SHP77 (cell line): ENCODE results near the gene GRIN3B.
A peak's percentile ranks its signal among the peaks of the same experiment; 100 is the strongest.

Experiments used
- DNase-seq, 2 experiments: peaks; one replicate each; lab custom pipeline; 2025; lab: John Stamatoyannopoulos, UW

The GRIN3B gene

DNA sequence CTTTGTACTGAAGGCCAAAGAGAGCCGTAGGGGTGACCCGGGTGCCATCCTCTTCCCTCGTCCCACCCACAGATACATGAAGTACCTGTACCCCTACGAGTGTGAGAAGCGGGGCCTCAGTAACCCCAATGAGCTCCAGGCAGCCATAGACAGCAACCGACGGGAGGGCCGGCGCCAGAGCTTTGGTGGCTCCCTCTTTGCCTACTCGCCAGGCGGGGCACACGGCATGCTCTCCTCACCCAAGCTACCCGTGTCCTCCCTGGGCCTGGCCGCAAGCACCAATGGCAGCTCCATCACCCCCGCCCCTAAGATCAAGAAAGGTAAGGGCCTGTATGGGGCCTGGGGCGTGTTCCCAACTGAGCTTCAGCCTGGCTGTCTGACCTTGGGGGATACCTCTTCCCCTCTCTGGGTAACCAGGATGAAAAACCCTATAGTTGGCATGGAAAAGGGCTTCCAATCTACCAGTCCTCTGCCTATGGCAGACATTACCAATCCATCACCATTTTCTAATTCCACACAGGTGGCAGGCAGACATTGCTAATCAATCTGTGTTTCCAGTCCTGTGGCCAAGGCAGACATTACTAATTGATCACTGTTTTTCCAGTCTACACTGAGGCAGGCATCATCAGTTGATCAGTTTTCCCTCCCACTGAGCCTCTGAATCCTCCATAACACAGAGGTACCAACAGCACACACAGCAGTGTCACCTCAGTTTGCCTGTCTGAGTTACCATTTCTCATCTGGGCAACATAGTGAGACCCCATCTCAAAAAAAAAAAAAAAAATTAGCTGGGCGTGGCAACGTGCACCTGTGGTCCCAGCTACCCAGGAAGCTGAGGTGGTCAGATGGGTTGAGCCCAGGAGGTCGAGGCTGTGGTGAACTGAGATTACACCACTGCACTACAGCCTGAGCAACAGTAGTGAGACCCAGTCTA is 35.2 kb upstream of the GRIN3B start:
- DNase-seq, result no peak

DNA sequence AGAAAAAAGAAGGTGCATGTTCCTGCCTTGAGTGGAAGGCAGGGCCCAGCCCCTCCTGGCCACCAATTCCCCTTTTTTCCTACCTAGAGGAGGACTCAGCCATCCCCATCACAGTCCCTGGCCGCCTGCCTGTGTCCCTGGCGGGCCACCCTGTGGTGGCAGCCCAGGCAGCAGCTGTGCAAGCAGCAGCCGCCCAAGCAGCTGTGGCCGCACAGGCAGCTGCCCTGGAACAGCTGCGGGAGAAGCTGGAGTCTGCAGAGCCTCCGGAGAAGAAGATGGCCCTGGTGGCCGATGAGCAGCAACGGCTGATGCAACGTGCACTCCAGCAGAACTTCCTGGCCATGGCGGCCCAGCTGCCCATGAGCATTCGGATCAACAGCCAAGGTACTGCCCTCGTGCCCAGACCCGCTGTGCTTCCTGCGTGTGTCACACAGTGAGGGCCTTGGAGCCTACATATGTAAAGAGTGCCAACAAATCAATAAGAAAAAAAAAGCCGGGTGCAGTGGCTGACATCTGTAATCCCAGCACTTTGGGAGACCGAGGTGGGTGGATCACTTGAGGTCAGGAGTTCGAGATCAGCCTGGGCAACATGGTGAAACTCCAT is 33.6 kb upstream of the GRIN3B start:
- peak in 1 of 2 experiments; percentile 31 for DNase-seq

DNA sequence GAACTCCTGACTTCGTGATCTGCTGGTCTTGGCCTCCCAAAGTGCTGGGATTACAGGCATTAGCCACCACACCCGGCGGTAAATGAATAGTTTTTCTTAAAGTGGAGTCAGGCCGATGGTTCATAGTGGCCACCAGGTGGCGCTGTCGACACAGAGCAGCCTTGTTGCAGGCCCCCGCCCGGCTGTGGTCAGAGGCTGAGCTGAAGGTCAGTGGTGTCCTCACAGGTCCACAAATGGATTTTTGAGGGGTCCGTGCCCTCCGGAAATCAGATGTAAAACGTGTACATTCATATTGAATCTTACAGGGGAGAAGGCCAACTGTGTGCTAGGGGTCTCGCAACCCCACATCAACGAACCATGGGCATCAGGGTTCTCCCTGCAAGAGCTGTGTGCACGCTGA is 29.5 kb upstream of the GRIN3B start:
- DNase-seq, result no peak

DNA sequence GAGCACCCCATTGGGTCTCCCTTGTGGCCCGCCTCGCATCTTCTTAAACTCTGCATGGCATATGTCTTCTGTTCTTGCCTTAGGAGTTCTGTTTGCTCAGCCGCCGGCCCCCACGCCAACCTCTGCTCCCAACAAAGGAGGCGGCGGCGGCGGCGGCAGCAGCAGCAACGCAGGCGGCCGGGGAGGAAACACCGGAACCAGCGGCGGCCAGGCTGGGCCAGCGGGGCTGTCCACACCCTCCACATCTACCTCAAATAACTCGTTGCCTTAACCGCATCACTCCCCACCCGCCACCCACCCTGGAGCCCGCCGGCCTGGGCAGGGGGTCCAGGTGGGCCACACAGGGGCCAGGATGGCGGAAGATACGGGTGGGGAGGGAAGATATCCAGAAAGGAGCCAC is 28.4 kb upstream of the GRIN3B start:
- no peak for DNase-seq

DNA sequence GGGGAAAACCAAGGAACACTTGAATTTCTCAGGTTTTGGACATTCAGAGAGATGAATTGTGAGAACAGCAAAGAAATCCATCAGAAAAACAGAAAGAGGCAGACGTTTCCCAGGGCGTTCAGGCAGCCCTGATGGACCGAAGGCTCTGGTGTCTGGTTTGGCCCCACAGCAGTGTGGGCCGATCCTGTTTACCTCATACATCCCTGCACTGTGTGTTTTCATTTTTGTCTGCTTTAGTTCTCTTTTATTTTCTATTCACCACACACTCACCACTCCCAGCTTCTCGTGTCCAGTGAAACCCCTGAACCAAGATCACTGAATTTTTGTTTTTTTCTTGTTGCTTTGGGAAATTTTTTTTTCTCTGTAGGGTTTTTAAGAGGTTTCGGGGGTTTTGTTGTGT is 27.9 kb upstream of the GRIN3B start:
- no peak for DNase-seq

DNA sequence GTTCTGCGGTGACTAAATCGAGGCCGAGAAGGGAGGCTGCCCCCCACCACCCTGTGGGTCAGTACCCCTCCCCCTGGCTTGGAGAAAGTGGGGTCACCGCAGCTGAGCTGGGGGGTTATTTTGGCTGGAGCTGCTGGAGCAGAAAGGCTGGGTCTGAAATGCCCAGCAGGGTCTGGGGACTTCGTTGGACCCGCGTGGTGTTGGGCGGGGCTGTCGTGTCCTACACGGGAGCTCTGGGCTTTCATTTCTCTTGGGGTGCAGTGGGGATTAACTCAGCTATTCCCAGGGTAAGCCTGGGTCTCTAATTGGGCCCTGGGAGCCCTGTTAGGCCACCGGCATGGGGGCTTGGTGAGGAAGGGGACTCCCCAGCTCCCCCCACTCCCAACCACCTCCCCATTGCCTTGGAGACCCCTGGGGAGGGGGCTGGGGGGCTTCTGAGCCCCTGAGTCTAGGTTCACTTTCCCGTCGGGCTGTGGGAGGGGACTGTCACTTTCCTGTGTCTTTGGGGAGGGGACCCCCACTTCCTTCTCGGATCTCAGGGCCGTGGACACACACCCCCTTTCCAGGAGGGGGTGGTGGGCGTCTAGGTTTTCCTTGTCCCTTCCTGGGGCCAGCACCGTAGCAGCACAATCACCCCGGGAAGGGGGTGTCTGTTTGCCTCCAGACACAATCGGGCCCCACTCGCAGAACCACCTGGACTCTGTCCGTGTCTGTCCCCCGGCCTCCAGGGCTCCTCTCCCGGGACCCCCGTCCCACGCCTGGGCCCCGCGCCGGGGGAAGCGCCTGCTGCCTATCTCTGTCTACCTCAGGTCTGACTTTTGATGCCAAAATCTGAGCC is 26.3 kb upstream of the GRIN3B start:
- DNase-seq, result no peak

DNA sequence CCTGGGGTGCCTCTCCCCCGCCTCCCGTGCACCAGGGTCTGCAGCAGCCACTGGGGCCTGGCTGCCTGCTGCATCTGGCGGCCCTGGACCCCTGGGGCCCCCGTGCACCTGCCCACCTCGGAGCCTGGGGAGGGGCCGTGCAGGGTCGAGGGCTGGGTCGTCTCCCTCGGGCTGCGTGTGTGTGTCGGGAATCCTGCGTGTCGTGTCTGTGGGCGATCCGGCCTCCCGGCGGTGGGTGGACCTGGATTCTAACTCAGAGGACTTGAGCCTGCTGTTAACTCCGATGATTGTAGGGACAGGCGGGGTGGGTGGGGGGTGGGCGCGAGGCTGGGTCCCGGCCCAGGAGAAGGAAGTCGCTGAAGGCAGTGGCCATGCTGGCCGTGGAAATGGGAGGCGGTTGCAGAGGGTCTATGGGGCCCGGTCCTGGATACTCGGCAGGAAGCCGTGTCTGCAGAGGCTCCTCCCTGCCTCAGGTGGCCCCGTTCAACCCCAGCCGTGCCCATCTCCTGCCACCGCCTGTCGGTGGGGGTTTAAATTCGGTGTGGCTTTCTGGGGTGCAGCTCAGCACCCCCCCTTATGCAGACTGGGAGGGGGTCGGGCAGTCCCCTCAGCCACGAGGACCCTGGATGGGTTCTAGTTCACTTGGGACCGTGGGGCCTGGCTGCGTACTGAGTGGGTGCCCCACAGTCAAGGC is 25.5 kb upstream of the GRIN3B start:
- no peak for DNase-seq

DNA sequence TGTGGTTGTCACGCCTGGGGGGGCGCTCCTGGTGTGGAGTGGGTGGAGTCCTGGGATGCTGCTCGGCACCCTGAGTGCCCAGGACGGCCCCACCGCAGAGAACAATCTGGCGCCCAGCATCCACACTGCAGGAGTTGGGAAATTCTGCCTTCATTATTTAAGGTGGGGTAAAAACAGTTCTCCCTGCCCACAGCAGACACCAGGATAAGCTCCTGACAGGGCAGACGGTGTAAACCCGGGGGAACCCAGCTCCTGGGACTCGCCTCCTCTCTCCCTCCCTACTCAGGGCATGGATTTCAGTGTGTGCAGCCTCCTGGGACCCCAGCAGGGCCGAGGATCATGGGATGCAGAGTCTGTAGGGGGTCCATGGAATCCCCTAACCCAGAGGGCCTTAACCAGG is 23.7 kb upstream of the GRIN3B start:
- no peak for DNase-seq

DNA sequence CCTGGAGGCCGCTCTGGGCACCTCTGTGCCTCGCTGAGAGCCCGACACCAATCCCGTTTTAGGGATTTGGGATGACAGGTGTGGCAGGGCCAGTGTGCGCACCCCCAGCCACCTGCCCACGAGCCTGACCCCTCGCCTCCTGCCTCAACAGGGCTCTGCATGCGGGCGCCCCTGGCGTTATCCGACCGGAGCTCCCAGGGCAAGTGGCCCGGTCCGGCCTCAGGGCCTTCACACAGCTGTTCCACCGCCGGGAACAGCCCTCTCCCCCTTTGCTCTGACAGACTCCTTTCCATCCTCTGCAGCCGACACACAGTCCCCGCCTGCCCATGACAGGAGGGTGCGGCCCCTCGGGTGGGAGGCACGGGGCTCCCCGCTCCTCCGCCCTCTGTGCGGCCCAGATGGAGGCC is 23.2 kb upstream of the GRIN3B start:
- no peak for DNase-seq

DNA sequence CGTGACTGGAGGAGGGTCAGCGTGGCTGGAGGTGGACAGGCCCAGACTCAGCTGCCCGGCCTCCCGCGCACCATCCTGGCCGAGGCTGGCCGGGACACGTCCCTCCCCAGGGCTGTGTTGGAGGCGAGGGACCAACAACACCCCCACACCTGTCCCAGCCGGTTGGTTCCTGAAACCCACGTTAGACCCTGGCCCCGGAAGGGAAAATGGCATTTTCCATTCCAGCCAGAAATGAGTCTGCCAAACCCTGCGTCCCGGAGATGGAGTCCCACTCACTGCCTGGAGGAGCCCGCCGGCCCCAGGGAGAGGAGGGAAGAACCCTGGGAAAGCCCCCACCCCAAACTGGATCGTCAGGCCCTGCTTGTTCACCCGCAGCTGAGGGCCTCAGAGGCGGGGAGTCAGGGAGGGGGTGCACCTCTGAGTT is 20.9 kb upstream of the GRIN3B start:
- DNase-seq, result no peak

DNA sequence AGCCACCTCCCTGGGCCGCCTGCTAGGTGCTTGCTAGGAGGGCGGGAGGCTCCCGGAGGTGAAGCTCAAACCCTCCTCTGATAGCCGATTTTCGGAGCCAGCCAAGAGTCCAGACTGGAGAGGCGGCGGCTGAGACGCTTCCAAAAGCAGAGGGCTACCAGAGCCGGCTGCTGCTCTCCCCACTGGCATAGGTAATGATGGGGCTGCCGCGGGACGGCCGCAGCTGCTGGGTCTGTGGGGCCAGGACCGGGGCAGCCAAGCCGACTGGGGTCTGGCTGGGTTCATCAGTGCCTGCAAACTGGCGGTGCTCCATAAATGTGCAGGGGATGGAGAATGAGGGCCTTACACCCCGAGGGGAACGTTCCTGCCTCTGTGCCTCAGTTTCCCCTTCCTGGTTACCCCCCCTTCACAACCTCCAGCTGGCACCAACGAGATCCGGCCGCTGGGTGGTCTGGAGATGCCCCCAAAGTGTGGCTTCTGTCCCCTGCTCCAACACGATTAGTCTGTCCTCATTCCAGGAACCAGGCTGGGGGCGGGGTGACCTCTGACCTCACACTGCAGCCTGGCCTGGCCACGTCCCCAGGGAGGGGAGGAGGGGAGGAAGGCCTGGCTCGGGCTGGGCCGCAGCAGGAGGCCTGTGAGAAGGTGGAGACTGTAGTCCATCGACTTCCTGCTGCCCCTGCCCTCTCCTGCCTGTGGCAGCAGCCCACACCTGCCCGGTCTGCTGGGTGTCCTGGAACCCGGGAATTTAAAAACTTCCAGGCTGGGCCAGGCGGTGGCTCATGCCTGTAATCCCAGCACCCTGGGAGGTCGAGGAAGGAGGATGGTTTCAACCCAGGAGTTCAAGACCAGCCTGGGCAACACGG is 19.9 kb upstream of the GRIN3B start:
- no peak for DNase-seq

DNA sequence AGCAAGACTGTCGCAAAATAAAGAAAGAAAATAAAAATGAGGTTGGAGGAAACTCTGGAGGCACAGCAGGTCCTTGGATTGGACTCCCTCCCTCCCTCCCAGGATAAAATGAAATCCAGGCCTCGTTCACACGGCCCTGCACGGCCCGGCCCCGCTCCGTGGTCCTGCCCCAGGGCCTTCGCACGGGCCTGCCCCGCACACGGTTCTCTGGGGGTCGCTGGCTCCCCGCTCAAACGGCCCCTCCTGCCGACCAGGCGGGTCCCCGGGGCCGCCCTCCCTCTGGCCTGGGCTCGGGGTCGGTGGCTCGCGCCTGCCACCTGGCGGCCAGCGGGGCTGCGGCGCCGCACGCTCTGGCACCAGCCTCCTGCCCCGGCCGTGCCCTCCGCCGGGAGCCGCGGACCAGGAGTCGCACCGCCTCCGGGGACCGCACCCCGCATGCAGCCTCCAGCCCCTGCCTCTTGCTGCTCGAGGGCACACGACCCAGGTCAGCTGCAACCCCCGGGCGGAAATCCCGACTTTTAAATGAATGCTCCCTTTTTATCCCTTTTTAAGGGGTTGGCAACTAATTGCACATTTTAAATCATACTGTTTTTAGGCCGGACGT is 17.6 kb upstream of the GRIN3B start:
- peak in 1 of 2 experiments; percentile 58 for DNase-seq

DNA sequence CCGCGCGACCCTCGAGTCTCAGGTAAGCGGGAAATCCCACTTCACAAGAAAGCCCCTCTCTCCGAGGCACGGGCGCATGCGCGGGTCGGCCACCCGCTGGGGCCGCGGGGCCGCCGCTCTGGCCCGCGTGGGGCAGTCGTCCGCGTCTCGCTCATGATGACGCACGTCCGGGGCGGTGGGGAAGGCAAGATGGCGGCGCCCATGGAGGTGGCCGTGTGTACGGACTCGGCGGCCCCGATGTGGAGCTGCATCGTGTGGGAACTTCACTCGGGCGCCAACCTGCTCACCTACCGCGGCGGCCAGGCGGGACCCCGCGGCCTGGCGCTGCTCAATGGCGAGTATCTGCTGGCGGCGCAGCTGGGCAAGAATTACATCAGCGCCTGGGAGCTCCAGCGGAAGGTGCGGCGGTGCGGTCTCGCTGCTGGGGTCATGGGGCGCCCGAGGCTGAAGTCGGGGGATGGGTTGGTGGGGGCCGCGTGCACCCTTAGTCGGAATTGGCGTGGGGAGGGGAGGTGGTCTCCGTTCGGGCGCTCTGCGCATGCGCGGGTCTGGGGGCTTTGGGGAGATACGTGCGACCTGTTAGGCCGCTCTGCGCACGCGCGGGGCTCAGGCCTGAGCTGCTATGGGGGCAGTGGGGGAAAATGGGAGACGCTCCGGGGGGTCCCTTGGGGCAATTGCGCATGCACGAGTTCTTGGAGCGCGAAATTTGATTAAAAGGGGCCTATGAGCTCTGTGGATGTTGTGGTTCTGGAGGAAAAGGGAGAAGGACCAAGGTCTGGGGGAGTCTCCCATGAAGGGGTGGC is 15.9 kb upstream of the GRIN3B start, which contains the start of gene WDR18:
TSS of gene WDR18 (plus strand) at position 181 of the 803 bp plus-strand sequence. CDS start at position 190, 9 bp downstream.
- DNase-seq, result peak; percentile 88 to 89

DNA sequence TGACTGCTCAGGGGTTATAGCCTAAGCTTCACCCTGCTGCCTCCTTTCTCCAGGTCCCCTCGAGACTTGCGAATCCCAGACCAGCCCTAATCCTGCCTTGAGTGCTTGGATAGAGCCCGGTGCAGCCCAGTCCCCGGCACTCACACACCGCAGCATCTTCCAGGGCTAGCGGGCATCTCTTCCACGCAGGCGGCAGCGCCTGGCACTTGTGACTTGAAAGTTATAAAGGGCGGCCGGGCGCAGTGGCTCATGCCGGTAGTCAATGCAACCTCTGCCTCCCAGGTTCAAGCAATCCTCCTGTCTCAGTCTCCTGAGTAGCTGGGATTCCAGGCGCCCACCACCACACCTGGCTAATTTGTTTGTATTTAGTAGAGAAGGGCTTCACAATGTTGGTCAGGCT is 14.1 kb upstream of the GRIN3B start:
- no peak for DNase-seq

DNA sequence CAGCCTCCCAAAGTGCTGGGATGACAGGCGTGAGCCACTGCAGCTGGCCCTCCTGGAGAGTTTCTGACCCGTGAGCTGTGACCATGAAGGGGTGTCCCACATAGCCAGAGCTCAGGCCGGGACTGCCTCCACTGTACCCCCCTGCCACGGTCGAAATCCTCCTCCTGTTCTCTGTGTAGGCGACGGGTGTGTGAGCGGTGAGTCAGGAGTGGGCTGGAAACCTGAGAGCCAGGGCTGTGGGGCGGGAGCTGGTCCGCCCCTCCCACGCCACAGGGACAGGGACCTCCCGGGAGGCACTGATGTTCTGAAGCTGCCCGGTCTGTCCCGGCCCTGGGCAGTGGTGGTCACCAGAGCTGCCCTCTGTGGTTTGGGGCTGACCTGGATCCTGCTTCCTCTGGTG is 12.1 kb upstream of the GRIN3B start:
- DNase-seq, result no peak

DNA sequence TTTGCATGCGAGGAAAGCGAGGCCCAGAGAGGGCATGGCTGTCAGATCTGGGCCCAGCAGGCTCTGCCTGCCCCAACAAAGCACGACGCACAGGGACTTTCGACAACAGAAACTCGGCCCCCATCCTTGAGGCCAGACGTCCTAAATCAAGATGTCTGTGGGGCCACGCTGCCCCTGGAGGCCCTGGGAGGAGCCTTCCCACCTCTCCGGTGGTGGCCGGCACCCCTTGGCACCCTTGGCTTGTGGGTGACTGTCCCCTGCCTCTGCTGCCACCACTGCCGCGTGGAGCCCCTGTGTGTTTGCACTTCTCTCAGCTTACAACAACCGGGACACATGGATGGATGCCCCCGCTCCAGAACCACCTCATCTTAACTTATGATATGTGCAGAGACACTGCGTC is 11.7 kb upstream of the GRIN3B start:
- no peak for DNase-seq

DNA sequence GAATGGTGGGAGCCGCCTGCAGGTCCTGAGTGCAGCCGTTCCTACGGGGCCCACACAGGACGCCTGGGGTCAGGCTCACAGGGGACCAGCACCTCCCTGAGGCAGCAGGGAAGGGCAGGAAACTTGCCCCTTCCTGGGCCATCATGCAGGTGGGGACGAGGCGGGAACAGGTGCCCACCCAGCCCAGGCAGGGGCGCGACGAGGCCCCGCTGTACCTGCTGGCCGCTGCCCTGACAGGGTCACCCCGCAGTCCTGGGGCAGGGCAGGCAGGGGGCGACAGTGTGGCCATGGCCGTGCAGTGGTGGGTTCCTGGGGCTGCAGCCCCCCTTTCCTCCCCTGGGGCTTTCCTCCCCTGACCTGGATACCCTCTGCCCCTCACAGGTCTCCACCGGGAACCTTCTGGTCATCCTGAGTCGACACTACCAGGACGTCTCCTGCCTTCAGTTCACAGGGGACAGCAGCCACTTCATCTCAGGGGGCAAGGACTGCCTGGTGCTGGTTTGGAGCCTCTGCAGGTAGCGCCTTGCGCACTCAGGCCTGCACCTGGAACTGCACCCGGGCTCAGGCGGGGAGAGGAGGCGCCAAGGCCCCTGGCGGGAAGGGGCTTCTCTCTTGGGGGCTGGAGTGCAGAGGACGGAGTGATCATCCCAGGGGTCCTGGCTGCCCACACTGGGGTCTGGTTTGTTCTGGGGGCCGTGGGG is 10.7 kb upstream of the GRIN3B start:
- no peak for DNase-seq

DNA sequence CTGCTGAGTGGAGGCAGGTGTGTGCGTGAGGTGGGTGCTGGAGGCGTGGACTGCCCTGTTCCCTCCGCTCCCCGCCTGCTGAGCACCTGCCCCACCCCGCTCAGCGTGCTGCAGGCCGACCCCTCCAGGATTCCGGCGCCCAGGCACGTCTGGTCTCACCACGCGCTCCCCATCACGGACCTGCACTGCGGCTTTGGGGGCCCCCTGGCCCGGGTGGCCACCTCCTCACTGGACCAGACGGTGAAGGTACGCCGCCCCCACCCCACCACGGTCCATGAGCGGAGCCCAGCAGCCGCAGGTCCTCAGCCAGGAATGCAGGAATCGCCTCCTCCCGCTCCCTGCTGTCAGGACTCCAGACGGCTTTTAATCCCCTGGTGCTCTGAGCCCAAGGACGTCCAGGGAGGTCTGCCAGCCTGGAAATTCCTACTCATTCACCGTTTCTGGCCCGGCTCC is 10.1 kb upstream of the GRIN3B start:
- no peak for DNase-seq

DNA sequence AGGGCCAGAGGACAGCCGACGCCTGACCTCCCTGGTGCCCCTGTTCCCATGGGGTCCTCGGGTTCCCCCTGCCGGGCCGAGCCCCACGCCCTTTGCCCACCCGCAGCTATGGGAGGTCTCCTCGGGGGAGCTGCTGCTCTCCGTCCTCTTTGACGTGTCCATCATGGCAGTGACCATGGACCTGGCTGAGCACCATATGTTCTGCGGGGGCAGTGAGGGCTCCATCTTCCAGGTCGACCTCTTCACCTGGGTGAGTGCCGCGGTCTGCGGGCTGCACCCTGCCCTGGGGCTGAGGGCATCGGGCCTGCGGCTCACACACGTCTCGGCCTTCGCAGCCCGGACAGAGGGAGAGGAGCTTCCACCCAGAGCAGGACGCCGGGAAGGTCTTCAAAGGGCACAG is 9.5 kb upstream of the GRIN3B start:
- DNase-seq, result no peak
